Measurements from ENCODE around the gene TOE1.
A peak's percentile ranks its signal among the peaks of the same experiment; 100 is the strongest.
"Not testable (repeated sequence)": the region's sequence is repeated elsewhere in the genome, so short reads cannot be mapped to it uniquely, and the experiment has no call there.

TOE1 gene

DNA sequence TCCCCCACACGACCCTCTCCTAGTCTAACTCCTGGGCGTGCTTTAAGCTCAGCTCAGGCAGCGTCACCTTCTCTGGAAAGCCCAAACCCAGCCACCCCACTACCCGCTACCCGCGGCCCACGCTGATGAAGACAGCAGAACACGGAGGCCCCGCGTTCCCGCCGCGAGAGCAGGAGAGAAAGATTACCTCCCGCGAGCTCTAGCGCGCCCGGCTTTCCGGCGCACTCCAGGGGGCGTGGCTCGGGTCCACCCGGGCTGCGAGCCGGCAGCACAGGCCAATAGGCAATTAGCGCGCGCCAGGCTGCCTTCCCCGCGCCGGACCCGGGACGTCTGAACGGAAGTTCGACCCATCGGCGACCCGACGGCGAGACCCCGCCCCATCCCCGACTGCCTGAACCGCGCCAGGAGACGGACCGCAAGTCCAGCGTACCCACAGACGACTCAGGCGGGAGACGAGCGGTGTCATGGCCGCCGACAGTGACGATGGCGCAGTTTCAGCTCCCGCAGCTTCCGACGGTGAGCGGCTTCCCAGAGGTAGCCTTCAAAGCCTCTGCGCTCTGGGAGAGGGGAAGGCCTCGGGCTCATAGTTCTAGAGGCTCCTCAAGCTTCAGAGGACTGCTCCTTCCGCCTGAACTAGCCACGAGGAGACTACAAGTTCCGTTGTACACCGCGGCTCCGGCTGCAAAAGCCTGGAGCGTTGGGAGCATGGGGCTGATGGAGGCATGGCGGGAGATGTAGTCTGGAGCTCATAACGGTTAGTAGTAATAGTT is at the start of gene TOE1, which contains the start of gene MUTYH:
Gene TOE1, plus strand, starts transcription at position 382 of the 770 bp plus-strand sequence. Its CDS starts 83 bp downstream, at position 465.
Gene MUTYH, minus strand, starts transcription at position 652 of the 770 bp plus-strand sequence. CDS start 5,935 bp downstream, outside the sequence.
- peak; percentile 87 for DNase-seq (ENCODE audit: low read depth)

- not testable (repeated sequence) for DNase-seq (ENCODE audit: low read depth)
Observed at GRCh38 chr1:45291002-45291401, 49.0 kb upstream of the TOE1 start.

DNA sequence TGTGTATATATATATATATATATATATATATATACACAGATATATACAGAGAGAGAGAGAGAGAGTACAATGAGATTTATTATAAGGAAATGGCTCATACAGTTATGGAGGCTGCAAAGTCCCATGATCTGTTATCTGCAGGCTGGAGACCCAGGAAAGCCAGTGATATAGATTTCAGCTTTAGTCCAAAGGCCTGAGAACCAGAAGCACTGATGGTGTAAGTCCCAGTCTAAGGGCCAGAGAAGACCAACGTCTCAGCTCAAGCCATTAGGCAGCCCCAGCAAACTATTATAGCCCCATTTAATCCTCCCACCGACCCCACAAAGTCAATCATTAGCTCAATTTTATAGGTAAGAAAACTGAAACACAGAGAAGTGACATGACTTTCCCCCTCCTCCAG is 48.3 kb upstream of the TOE1 start:
- no peak for DNase-seq (ENCODE audit: low read depth)

DNA sequence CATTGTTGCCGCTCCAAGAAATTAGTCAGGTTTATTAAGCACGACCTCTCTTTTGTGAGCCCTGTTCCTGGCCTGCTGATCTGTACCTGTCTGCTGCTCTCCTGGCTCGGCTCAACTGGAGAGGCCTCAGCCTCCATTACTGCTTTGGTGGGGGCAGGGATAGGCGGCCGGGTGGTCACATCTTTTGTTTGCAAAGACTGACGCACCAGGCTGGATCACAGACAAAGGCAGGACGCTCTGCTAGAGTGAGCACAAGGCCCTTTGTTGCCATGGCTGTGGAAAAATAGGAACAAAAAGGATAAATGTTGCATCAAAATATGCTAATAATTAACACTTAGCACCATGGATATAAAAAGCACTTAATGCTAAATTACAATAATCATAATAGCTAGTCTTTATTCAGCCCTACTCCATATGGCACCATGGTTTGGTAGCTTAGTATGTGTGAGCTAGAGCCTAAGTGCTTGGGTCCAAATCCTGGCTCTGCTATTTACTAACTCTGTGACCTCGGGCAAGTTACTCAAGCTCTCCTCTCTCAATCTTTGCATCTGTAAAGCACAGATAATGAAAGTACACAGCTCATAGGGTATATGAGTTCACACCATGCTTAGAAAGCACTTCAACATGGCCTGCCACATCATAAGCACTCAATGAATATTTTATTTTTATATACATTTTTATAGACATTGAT is 42.2 kb upstream of the TOE1 start:
- no peak for DNase-seq (ENCODE audit: low read depth)

- no peak for DNase-seq (ENCODE audit: low read depth)
Observed at GRCh38 chr1:45299296-45299695, 40.7 kb upstream of the TOE1 start.

- DNase-seq (ENCODE audit: low read depth) = peak; percentile 77
Observed at GRCh38 chr1:45299981-45300668, 39.8 kb upstream of the TOE1 start.

DNA sequence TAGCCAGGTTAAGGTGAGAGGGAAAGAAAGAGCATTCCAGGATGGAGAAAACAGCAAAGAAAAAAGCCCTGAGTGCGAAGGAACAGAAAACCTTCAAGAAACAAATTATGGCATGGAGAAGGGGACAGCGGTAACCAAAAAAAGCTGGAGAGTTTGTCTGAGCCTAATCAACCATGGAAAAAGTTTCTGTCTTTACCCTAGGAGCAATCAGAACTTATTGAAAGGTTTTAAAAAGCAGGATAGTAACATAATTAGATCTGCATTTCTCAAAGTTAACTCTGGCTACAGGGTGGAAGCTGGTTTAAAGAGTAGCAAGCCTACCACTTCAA is 39.3 kb upstream of the TOE1 start:
- DNase-seq (ENCODE audit: low read depth) = no peak

DNA sequence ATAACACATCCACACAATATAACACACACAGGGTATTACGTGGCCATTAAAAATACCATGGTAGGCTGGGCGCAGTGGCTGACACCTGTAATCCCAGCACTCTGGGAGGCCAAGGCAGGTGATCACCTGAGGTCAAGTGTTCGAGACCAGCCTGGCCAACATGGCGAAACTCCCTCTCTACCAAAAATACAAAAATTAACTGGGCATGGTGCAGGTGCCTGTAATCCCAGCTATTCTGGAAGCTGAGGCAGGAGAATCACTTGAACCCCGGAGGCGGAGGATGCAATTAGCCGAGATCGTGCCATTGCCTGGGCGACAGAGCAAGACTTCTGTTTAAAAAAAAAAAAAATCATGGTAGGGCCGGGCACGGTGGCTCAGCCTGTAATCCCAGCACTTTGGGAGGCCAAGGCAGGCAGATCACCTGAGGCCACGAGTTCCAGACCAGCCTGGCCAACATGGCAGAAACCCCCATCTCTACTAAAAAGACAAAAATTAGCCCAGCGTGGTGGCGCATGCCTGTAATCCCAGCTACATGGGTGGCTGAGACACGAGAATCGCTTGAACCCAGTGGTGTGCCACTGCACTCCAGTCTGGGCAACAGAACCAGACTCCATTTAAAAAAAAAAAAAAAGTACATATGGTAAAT is 37.3 kb upstream of the TOE1 start:
- DNase-seq (ENCODE audit: low read depth) = no peak

GRCh38 chr1:45303520-45304310 is 36.3 kb upstream of the TOE1 start:
- peak; percentile 96 for DNase-seq (ENCODE audit: low read depth)

- DNase-seq (ENCODE audit: low read depth) = no peak
Observed at GRCh38 chr1:45304311-45305081, 35.5 kb upstream of the TOE1 start.

DNA sequence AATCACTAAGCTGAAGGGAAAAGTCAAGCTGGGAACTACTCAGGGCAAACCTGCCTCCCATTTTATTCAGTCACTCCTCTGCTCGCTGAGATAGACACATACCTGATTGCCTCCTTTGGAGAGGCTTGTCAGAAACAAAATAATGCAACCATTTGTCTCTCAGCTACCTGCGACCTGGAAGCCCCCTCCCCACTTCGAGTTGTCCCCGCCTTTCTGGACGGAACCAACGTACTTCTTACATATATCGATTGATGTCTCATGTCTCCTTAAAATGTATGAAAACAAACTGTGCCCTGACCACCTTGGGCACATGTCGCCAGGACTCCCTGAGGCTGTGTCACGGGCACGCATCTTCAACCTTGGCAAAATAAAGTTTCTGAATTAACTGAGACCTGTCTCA is 34.7 kb upstream of the TOE1 start:
- no peak for DNase-seq (ENCODE audit: low read depth)

- DNase-seq (ENCODE audit: low read depth) = no peak
Observed at GRCh38 chr1:45306319-45306718, 33.7 kb upstream of the TOE1 start.

DNA sequence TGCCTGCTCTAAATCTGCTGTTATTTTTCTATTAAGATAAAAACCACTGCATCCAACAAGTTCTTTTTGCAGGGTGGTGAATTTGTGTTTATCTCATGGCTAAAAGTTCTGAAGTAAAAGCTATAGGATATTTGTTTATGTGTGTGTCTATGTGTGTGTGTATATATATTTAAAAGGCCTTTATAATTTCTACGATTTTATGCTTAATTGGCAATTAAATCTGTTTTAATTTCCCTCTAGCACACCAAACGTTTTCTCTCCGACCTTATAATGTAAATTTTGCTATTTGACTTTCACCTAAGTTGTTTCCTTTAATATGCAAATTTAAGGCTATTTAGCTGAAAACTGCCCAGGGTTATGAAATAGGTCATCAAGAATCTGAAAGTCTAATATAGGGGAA is 33.1 kb upstream of the TOE1 start:
- no peak for DNase-seq (ENCODE audit: low read depth)

DNA sequence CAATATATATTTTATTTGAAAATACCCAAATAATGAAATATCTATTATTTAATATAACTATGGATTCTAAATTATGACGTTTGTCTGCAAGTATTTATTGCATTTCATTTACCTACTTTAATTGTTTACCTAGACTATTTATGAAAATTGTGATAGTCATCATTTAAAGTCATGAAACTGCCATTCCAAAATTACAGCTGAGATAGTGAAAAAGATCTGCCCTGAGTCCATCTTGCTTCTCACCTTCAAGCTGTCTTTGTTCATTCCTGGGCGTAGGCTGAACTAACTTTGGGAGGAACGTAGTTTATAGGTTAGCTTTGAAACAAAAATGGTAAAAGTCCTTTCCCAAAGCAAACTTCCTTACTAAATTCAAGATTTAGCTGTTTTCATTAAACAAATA is 25.7 kb upstream of the TOE1 start:
- no peak for DNase-seq (ENCODE audit: low read depth)

GRCh38 chr1:45317166-45317565 is 22.8 kb upstream of the TOE1 start:
- no peak for DNase-seq (ENCODE audit: low read depth)

GRCh38 chr1:45319761-45320160 is 20.2 kb upstream of the TOE1 start:
- peak; percentile 27 for DNase-seq (ENCODE audit: low read depth)

GRCh38 chr1:45321444-45321843 is 18.5 kb upstream of the TOE1 start:
- DNase-seq (ENCODE audit: low read depth) = no peak

- DNase-seq (ENCODE audit: low read depth) = no peak
Observed at GRCh38 chr1:45322486-45323040, 17.4 kb upstream of the TOE1 start.

GRCh38 chr1:45325851-45326506 is 14.0 kb upstream of the TOE1 start:
- DNase-seq (ENCODE audit: low read depth) = no peak
